Measurements from ENCODE around the gene SRSF10.
A peak's percentile ranks its signal among the peaks of the same experiment; 100 is the strongest.
"Not testable (repeated sequence)": the region's sequence is repeated elsewhere in the genome, so short reads cannot be mapped to it uniquely, and the experiment has no call there.

Gene SRSF10

DNA sequence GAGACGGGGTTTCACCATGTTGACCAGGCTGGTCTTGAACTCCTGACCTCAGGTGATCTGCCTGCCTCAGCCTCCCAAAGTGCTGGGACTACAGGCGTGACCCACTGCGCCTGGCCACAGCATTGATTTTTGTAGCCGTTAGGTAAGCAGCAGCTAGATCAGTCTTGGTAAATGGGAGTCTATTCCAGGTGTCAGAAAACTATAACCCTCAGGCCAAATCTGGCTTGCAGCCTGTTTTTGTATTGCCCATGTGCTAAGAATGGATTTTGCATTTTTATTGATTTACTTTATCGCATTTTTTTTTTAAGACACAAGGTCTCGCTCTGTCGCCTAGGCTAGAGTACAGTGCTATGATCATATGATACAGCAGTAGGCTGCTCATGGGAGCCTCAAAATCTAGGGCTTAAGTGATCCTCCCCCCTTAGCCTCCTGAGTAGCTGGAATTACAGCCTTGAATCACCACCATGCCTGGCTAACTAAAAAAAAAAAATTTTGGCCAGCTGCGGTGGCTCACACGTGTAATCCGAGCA lies 16.6 kb upstream of the SRSF10 start:
- no peak for DNase-seq

DNA sequence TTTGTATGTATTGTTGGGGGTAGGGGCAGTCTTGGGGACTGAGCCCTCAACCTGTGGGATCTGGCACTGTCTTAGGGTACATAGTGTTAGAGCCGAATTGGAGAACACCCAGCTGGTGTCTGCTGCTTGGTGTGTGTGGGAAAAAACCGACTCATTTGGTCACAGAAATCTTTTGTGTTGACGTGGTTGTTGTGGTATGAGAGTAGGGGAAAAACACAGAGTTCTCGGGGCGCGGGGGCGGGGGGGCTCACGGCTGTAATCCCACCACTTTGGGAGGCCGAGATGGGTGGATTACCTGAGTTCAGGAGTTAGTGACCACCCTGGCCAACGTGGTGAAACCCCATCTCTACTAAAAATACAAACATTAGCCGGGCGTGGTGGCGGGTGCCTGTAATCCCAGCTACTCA lies 15.3 kb upstream of the SRSF10 start:
- no peak for DNase-seq

DNA sequence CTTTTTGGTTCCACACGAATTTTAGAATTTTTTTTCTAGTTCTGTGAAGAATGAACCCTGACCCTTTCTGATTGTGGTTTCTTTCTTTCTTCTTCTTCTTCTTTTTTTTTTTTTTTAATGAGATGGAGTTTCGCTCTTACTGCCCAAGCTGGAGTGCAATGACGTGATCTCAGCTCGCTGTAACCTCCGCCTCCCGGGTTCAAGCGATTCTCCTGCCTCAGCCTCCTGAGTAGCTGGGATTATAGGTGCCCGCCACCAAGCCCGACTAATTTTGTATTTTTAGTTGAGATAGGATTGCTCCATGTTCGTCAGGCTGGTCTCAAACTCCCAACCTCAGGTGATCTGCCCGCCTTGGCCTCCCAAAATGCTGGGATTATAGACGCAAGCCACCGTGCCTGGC lies 11.9 kb upstream of the SRSF10 start:
- DNase-seq, result not testable (repeated sequence)

- no peak for DNase-seq
These were observed 9.1 kb upstream of the SRSF10 start for GRCh38 chr1:23989263-23989662.

DNA sequence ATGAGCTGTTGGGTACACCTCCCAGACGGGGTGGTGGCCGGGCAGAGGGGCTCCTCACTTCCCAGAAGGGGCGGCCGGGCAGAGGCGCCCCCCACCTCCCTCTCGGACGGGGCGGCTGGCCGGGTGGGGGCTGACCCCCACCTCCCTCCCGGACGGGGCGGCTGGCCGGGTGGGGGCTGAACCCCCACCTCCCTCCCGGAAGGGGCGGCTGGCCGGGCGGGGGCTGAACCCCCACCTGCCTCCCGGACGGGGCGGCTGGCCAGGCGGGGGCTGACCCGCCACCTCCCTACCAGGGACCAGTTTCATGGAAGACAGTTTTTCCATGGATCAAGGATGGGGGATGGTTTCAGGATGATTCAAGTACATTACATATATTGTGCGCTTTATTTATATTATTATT lies 6.9 kb upstream of the SRSF10 start:
- DNase-seq, result not testable (repeated sequence)

- DNase-seq, result no peak
These were observed 4.5 kb upstream of the SRSF10 start for GRCh38 chr1:23984417-23985186.

DNA sequence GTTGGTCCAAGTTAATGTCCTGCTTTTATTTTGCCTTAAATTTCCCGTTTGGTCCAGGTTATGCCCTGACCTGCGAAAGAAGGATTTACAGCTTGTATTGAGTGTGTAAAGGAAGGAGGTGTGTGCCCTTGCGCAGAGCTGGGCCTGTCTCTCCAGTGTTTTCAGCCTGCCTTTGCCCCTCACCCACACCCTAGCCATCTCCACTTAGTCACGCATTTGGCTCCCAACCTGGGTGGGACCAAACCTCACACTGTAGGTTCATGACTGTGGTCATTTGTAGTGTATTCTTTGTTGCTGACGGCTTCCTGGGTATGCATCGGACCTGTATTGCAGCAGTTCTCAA lies 572 bp upstream of the SRSF10 start:
- peak; percentile 51 for DNase-seq

DNA sequence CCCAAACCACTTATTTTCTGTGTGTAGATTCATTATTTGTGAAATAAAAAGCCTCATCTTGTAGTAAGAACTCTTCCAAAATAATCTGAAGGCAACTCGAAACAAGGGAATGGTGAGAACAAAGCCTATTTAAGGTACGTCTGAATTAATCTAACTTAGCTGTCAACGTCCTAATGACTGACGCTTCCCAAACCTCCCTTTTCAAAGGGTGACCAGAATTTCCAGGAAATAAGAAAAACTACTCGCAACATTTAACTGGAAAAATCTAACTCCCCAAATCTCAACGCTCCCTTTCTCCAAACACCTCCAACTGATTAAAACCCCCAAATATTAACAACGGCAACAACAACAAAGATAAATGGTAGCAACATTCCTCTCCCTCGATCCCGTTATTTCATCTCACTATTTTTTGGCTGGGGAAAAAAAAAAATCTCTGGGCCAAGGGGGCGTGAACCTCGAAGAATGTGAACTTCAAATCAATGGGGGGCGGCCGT lies 693 bp downstream of the SRSF10 start:
- DNase-seq, result no peak

- no peak for DNase-seq
These were observed 1.3 kb downstream of the SRSF10 start for GRCh38 chr1:23978805-23979204.

GRCh38 chr1:23977854-23978191 lies 2.3 kb downstream of the SRSF10 start:
- DNase-seq, result no peak

- DNase-seq, result no peak
These were observed 2.8 kb downstream of the SRSF10 start for GRCh38 chr1:23977187-23977853.

- DNase-seq, result no peak
These were observed 12.3 kb downstream of the SRSF10 start for GRCh38 chr1:23967871-23968270.

DNA sequence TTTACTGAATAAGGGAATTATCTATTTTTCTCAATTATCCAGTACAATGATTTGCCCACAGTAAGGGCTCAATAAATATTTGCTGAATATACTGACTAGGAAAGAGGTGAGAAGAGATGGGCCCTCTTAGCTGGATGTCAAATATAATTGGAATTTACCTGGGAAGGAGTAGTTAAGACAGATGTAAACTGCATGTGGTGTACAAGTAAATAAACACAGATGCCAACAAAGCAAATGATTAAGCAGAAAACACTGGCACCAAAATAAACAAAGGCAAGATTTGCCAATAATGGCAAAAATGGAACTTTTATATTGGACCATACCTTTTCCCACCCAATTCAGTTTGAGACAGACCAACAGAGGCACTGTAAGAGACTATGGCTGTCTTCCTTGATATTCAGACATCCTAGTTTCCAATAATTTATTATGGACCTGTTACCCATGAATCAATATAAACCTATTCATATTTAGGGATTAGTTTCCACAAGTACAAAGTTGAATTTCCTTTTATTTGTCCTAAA lies 13.1 kb downstream of the SRSF10 start:
- DNase-seq, result no peak

DNA sequence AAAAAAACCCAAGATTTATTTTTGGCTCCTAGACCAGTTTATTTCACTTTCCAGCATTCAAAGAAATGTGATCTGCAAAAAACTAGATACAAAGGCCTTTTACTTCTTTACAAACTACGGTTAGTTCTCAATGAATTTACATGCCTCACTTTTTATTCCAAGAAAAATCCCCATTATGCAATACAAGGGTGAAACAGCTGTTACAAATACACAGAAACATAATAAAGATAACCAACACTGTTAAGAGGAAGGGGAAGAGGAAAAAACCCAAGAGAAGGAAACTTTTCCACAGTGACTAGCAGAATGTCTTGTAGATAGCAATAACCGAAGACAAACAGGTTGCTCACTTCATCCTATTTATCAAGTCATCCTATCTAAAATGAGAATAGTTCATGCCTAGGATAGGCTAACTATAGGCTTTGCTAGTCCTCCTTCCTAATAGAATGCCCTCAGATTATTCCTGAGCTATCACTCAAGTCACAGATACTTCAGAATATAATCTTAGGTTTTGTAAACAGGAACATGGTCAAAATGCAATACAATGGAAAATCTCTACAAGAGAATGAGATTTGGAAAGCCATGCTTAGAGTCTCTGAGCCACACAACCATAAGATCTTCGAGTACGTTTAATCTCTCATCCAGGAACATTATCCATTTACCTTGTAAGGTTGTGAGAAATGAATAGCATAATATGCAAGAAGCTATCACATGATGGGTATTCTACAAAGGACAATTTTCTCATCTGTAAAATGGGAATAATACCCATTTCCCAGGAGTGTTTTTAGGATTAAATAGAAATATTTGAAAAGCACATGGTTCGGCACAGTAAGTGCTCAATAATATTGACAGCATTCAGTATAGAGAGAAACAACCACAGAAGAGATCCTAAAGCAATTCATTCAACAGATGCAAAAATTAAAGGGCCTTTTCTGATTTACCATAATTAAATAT lies 15.1 kb downstream of the SRSF10 start:
- DNase-seq, result no peak

DNA sequence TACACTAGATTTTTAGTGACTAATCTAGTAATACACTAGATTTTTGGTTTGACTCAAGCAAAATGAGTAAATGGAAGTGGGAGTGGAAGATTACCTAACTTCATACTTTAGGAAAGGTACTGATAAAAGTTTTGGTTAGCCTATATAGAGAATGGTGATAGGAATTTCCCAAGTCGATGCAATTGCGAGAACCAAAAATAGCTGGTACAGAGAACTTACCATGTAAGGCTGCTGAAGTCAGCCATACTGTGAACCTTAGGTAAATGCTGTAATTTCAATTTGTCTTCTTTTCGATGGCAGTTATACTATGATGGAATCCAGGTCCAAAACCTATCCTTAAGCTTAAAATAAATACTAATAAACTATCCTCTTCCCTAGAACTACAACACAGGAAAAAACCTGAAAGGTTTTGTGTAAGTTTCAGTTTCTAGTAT lies 15.9 kb downstream of the SRSF10 start:
- DNase-seq, result no peak

- no peak for DNase-seq
These were observed 16.4 kb downstream of the SRSF10 start for GRCh38 chr1:23963617-23964234.

- no peak for DNase-seq
These were observed 19.7 kb downstream of the SRSF10 start for GRCh38 chr1:23960291-23961020.

GRCh38 chr1:23959461-23960290 lies 20.5 kb downstream of the SRSF10 start, which contains the start of gene PNRC2:
TSS of gene PNRC2 (plus strand) at chr1:23959828. CDS start at chr1:23961458, 1,630 bp downstream.
- DNase-seq, result peak; percentile 95

DNA sequence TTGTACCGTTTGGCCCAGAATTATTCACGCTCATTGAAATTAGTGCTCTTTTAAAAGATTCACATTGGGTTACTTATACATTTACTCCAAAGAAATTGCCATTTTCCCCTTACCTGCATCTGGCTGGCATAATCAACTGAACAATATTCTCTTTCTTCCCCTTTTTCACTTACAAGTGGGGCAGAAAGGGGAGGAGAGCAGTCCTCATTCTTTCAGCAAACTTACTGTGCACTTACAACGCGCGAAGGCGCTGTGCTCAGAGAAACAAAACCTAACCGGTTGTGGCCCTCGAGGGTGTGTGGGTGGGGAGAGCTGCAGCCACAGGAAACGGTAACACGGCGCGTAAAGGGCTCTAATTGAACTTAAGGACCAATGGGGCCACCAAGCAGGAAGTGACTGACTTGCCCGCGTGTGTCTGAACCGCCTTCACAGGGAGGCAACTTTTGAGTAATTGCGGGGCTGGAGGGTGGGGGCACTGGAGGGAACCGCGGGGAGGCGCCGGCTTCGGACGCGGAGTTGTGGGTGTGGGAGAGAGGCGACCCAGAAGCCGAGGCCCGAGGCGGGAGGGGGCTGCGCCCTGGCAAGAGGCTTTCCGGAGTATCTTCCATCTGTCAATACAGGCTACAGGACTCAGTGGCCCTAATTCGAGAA lies 21.2 kb downstream of the SRSF10 start:
- DNase-seq, result peak; percentile 88
